Heart right ventricle (tissue), 16 donors: ENCODE measurements around the gene EFNA3. TPM values are rescaled to one million over a fixed set of nuclear protein-coding genes. Genes with fewer than 3 reads are reported as not detected.

ENCODE experiments used
- ATAC-seq, 8 donors: fragments of 200-7000 bp; cut with Tn5 transposase; one replicate each; pipeline ENCODE4 v1.9.1; 2020; ENCODE audit warnings: mild to moderate bottlenecking in 8 of 8, moderate library complexity in 8 of 8, moderate number of reproducible peaks in 1 of 8
- DNase-seq, 2 donors: peaks; one replicate each; pipeline ENCODE4 v3.0.0-alpha.2; 2020
- H3K27ac ChIP-seq, 10 donors: fragments of 200-600 bp; sonication (generic) in 2 of 10; one replicate each; pipeline versions ENCODE4 v1.5.0 to v1.8.0; 2020 to 2022; ENCODE audit warnings: mild to moderate bottlenecking in 3 of 10
- H3K27me3 ChIP-seq, 7 donors: fragments of 200-600 bp; one replicate each; pipeline ENCODE4 v1.8.0; 2021 to 2022; ENCODE audit warnings: mild to moderate bottlenecking in 2 of 7
- H3K36me3 ChIP-seq, 9 donors: fragments of 200-600 bp; sonication (generic) in 1 of 9; one replicate each; pipeline versions ENCODE4 v1.5.0 to v1.8.0; 2020 to 2022; ENCODE audit warnings: mild to moderate bottlenecking in 2 of 9
- H3K4me1 ChIP-seq, 9 donors: fragments of 200-600 bp; sonication (generic) in 1 of 9; one replicate each; pipeline versions ENCODE4 v1.5.0 to v1.8.0; 2020 to 2022; ENCODE audit warnings: mild to moderate bottlenecking in 4 of 9
- H3K4me3 ChIP-seq, 10 donors: fragments of 200-600 bp; sonication (generic) in 2 of 10; one replicate each; pipeline versions ENCODE4 v1.5.0 to v1.8.0; 2020 to 2022; ENCODE audit warnings: mild to moderate bottlenecking in 7 of 10, moderate library complexity in 2 of 10
- H3K9me3 ChIP-seq, 11 donors: fragments of 200-600 bp in 10 of 11; sonication (generic) in 2 of 11; one replicate each; pipeline versions ENCODE4 v1.5.0 to v1.8.0; 2013 to 2022; ENCODE audit warnings: mild to moderate bottlenecking in 2 of 11, control low read depth in 1 of 11, moderate library complexity in 1 of 11
- CTCF ChIP-seq, 9 donors: fragments of 200-600 bp; sonication (generic) in 2 of 9; IDR thresholded peaks; one replicate each; pipeline versions ENCODE4 v1.5.0 to v1.8.0; 2021 to 2022; ENCODE audit warnings: antibody characterized with exemption in 9 of 9, mild to moderate bottlenecking in 5 of 9, moderate library complexity in 1 of 9
- WGBS, 2 donors: extraction: QIAGEN DNeasy Blood & Tissue Kit; methylation state at CpG; one replicate each; pipeline ENCODE4 v1.1.7; 2013; ENCODE audit warnings: inconsistent platforms in 1 of 2; 5-methylcytosine and 5-hydroxymethylcytosine counted together
- intact Hi-C, 10 donors: fragments of 100-400 bp; cut with DNase I; formaldehyde crosslinking; loops; one replicate each; pipeline versions ENCODE4 v1.11.1 to v1.14.2; 2022
- polyA plus RNA-seq, 2 donors: library from polyadenylated mRNA; stranded (reverse); fragments of 200-250 nt; gene quantifications; one replicate each; pipeline ENCODE4 v1.2.3, GENCODE V29; 2013
- total RNA-seq, 10 donors: library from RNA; stranded (reverse); fragmentation: NEBNext Ultra II Directional in 3 of 10; extraction: Animal tissue kit (Norgen Biotek cat#: 25700) in 3 of 10; gene quantifications; one replicate each; pipeline versions ENCODE4 v1.2.1 to v1.2.4, GENCODE V29; 2021 to 2023
- donor health status: Arrhythmogenic right ventricular cardiomyopathy.
- donor health status: ischemic (EF 13 %, LVEDD 7.1; RV severe dilation, severe dysfunction).
- donor health status: healthy with polysubstance abuse.
- donor health status: DM: no; HTN: yes; CAD: no.
- donor health status: DM: no; HTN: no; CAD: no.
- donor health status: ischemic (EF 25% LVEDD 6.9; RV normal size, moderate dysfunction).
- donor health status: ischemic (EF 25% LVEDD 5.7; RV mildly dilated, moderate dysfunction).
- donor health status: healthy.
- donor health status: DM: yes; HTN: yes; CAD: no.
- donor health status: Ischemic cardiomyopathy.
- donor health status: ischemic (EF 35%, LVEDD 5.7; RV mildly dilated, moderate dysfunction).
- donor health status: nonischemic (EF 11% LVEDD 7.7; RV severe dilation, severe dysfunction).
- donor health status: DM: yes; HTN: yes; CAD: no.
- donor health status: PGD.
- donor health status: ischemic (EF 29% LVEDD 5.4; RV normal size, mild dysfunction).
- donor health status: nonischemic (EF 23%, LVEDD 6.1; RV moderate dilation, normal function).

EFNA3 gene
- total and polyA plus RNA-seq, 12 donors: 0.23 to 1.9 (median 0.47) TPM; not detected in 1

- no peak for ATAC-seq
- peaks cover 14 to 87% (median 74%) of the 10 kb centered on the region in 9 donors for H3K4me1 ChIP-seq
Observed at GRCh38 chr1:155133799-155134281, 55.2 kb downstream of the EFNA3 start.

GRCh38 chr1:155134322-155134721, 55.7 kb downstream of the EFNA3 start:
- DNase-seq: no peak
- Histone ChIP-seq H3K4me1 (peaks cover 14 to 91% (median 76%) of the 10 kb centered on the region in 9 donors), H3K27me3 (peaks cover 0 to 9% (median 0%) of the 10 kb centered on the region in 7 donors), H3K36me3 (peaks cover 0 to 64% (median 29%) of the 10 kb centered on the region in 9 donors), H3K4me3 (peak overlapping the region in 7 of 10 donors; percentile 65 to 76 (median 68)), H3K9me3 (no peaks in the 10 kb centered on the region), H3K27ac (peak overlapping the region in 9 of 10 donors; percentile 90 to 100 (median 99))
- 58 to 71% methylated on average over 1 of the region's 1 CpG for WGBS, 2 donors
- TF ChIP-seq CTCF (IDR thresholded peaks at IDR 0.05): no peak
- intact Hi-C loops: loop anchor here in 2 of 10 donors (2.0 to 5.0 kb wide), 2 partner anchors 32 to 42 kb away; no protein-coding TSS in a partner anchor
- ATAC-seq: no peak

More at GRCh38 chr1:155133799-155134281, 55.2 kb downstream of the EFNA3 start:
- H3K27me3 ChIP-seq: peaks cover 0 to 14% (median 0%) of the 10 kb centered on the region in 7 donors
- intact Hi-C loops: loop anchor here in 2 of 10 donors (2.0 to 5.0 kb wide), 2 partner anchors 33 to 42 kb away; no protein-coding TSS in a partner anchor
- peak overlapping the region in 1 of 10 donors; percentile 68 for H3K4me3 ChIP-seq
- DNase-seq: no peak
- H3K9me3 ChIP-seq: no peaks in the 10 kb centered on the region
- peak overlapping the region in 8 of 10 donors; percentile 16 to 100 (median 99) for H3K27ac ChIP-seq
- H3K36me3 ChIP-seq: peaks cover 0 to 61% (median 29%) of the 10 kb centered on the region in 9 donors
- 69 to 78% methylated on average over 7 of the region's 7 CpGs for WGBS, 2 donors
- no peak for TF ChIP-seq CTCF (IDR thresholded peaks at IDR 0.05)

GRCh38 chr1:155134880-155135414, 56.3 kb downstream of the EFNA3 start:
- peaks cover 0 to 2% (median 0%) of the 10 kb centered on the region in 7 donors for H3K27me3 ChIP-seq
- peak; percentile 74 to 92 for DNase-seq
- H3K4me3 ChIP-seq: peak overlapping the region; percentile 29 to 76 (median 66)
- H3K9me3 ChIP-seq: no peaks in the 10 kb centered on the region
- peak overlapping the region; percentile 82 to 100 (median 98) for H3K27ac ChIP-seq
- H3K36me3 ChIP-seq: peaks cover 0 to 64% (median 29%) of the 10 kb centered on the region in 9 donors
- intact Hi-C loops: loop anchor here in 4 of 10 donors (2.0 to 5.0 kb wide), 4 partner anchors 32 to 48 kb away; partner anchors contain the start of genes KRTCAP2 (in 1 of the 4) and TRIM46 (in 1 of the 4)
- TF ChIP-seq CTCF (IDR thresholded peaks at IDR 0.05): no peak
- peak; percentile 73 to 90 (median 83) for ATAC-seq
- peaks cover 14 to 91% (median 78%) of the 10 kb centered on the region in 9 donors for H3K4me1 ChIP-seq
- 4 to 6% methylated on average over 18 of the region's 18 CpGs for WGBS, 2 donors

GRCh38 chr1:155135415-155136028, 56.9 kb downstream of the EFNA3 start, which contains the start of gene SLC50A1:
SLC50A1 (plus strand) TSS chr1:155135852; CDS start chr1:155135912, 60 bp downstream.
- Histone ChIP-seq H3K4me1 (peaks cover 14 to 90% (median 76%) of the 10 kb centered on the region in 9 donors), H3K36me3 (peaks cover 0 to 64% (median 29%) of the 10 kb centered on the region in 9 donors)
- intact Hi-C loops: loop anchor here in 3 of 10 donors (2.0 to 5.0 kb wide), 3 partner anchors 31 to 48 kb away; partner anchors contain the start of genes KRTCAP2 (in 1 of the 3) and TRIM46 (in 1 of the 3)

More at GRCh38 chr1:155135415-155136028, 56.9 kb downstream of the EFNA3 start, which contains the start of gene SLC50A1:
- peak; percentile 89 to 95 (median 94) for ATAC-seq
- DNase-seq: peak; percentile 94 to 95
- peak in 7 of 9 donors; percentile 20 to 64 (median 41) for TF ChIP-seq CTCF (IDR thresholded peaks at IDR 0.05)
- Histone ChIP-seq H3K9me3 (no peaks in the 10 kb centered on the region), H3K27ac (peak within 1 kb of the TSS; percentile 82 to 100 (median 98)), H3K27me3 (no peaks in the 10 kb centered on the region), H3K4me3 (peak within 1 kb of the TSS; percentile 29 to 76 (median 66))
- 1% methylated on average over 52 of the region's 52 CpGs for WGBS, 2 donors
